SK-N-MC (cell line): Measurements from ENCODE around the gene MTX1.

Experiments
- EZH2 ChIP-seq: fragments of 200-600 bp; sonication (generic); IDR thresholded peaks from one replicate; pipeline ENCODE4 v1.6.1; 2017; ENCODE audit warnings: antibody characterized with exemption
- FOXP2 ChIP-seq: optimal IDR thresholded peaks from 2 replicates; pipeline ENCODE3; 2011; ENCODE audit warnings: mild to moderate bottlenecking, moderate library complexity; ENCODE audit not compliant: insufficient read depth; ENCODE audit errors: extremely low read length, control extremely low read depth
- POLR2AphosphoS5 ChIP-seq: IDR thresholded peaks from 2 replicates; pipeline ENCODE4 v1.6.1; 2012; ENCODE audit warnings: mild to moderate bottlenecking, low read depth, low read length, borderline replicate concordance

- TF ChIP-seq EZH2 (no peak), POLR2AphosphoS5 (no peak), FOXP2 (no peak)
Observed at GRCh38 chr1:155166051-155166470, 42.4 kb upstream of the MTX1 start.
